ENCODE results near the gene CAPRIN2. TPM values are rescaled to one million over a fixed set of nuclear protein-coding genes. Genes with fewer than 3 reads are reported as not detected.
A peak's percentile ranks its signal among the peaks of the same experiment; 100 is the strongest.

Gene CAPRIN2
- polyA plus RNA-seq, 3 donors, result 1.4 to 10.3 (median 2.0) TPM

DNA sequence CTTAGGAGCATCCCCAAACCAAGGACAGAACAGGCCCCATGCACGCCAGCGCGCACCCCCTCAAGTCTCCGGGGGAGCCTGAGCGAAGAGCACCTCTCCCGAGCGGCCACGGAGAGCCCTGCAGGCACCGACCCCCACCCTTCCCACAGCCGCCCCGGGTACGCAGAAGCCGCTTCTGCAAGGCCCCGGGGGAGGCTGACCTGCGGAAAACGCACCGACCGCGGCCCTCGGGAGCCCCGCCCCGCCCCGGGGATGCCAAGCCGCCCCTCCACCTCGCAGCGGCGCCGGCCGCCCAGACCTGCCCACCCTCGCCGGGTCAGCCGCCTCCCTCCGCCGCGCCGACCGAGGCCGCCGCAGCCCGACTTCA, 385 bp downstream of the CAPRIN2 start:
- H3K4me1 ChIP-seq (ENCODE audit: control insufficient read depth in 1 of 2, insufficient read depth in 2 of 2, low read length in 2 of 2), result peaks cover 13 to 15% of the 10 kb centered on the region in 2 donors
- H3K27ac ChIP-seq (ENCODE audit: low read depth in 1 of 2, low read length in 2 of 2), result peak overlapping the region in 1 of 2 donors; percentile 22
- peak overlapping the region; percentile 94 for H2AFZ ChIP-seq (ENCODE audit: insufficient read depth, low read depth, low read length, poor library complexity, severe bottlenecking)
- intact Hi-C loops (cut with micrococcal nuclease), result loop anchor here in 1 of 2 donors (10.0 kb wide), 1 partner anchor 60 kb away; the partner anchor contains the start of gene IPO8
- H4K20me1 ChIP-seq (ENCODE audit: insufficient read depth, low read length), result no peaks in the 10 kb centered on the region
- DNase-seq, result peak in 2 of 3 donors; percentile 4 to 8
- peaks cover 16% of the 10 kb centered on the region for H3K4me1 Mint-ChIP-seq
- peak overlapping the region; percentile 90 for H3K4me2 ChIP-seq (replicated peaks; ENCODE audit: extremely low read depth, low read length, poor library complexity, severe bottlenecking)
- no peaks in the 10 kb centered on the region for H3K9me3 Mint-ChIP-seq
- H3K79me2 ChIP-seq (ENCODE audit: insufficient read depth, low read length), result no peaks in the 10 kb centered on the region
- TF ChIP-seq, protein P1, sequence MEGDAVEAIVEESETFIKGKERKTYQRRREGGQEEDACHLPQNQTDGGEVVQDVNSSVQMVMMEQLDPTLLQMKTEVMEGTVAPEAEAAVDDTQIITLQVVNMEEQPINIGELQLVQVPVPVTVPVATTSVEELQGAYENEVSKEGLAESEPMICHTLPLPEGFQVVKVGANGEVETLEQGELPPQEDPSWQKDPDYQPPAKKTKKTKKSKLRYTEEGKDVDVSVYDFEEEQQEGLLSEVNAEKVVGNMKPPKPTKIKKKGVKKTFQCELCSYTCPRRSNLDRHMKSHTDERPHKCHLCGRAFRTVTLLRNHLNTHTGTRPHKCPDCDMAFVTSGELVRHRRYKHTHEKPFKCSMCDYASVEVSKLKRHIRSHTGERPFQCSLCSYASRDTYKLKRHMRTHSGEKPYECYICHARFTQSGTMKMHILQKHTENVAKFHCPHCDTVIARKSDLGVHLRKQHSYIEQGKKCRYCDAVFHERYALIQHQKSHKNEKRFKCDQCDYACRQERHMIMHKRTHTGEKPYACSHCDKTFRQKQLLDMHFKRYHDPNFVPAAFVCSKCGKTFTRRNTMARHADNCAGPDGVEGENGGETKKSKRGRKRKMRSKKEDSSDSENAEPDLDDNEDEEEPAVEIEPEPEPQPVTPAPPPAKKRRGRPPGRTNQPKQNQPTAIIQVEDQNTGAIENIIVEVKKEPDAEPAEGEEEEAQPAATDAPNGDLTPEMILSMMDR (IDR thresholded peaks at IDR 0.05), result no peak
- under 1% methylated on average over 40 of the region's 40 CpGs for WGBS (ENCODE audit: insufficient coverage)
- peak overlapping the region; percentile 71 to 85 (median 78) for H3K4me3 ChIP-seq (replicated peaks in 1 of 3; ENCODE audit: low read depth in 2 of 3, low read length in 3 of 3)
- peak overlapping the region; percentile 67 for H3K9ac ChIP-seq (ENCODE audit: insufficient read depth, low read length, poor library complexity, severe bottlenecking)
- no peaks in the 10 kb centered on the region for H3K36me3 ChIP-seq (replicated peaks in 1 of 2; ENCODE audit: control insufficient read depth in 1 of 2, insufficient read depth in 2 of 2, low read length in 2 of 2)
- H3K36me3 Mint-ChIP-seq, result peaks cover 4 to 5% of the 10 kb centered on the region in 2 donors
- peaks cover 9 to 16% (median 15%) of the 10 kb centered on the region in 3 donors for H3K27me3 Mint-ChIP-seq (ENCODE audit: low read depth in 3 of 3)
- H3K27ac Mint-ChIP-seq, result peak overlapping the region; percentile 43 to 90 (median 80)
- H3K9me3 ChIP-seq (replicated peaks in 1 of 2; ENCODE audit: control insufficient read depth in 1 of 2, insufficient read depth in 1 of 2, low read length in 2 of 2), result no peaks in the 10 kb centered on the region
- H3K27me3 ChIP-seq (ENCODE audit: control insufficient read depth in 2 of 2, insufficient read depth in 2 of 2, low read length in 2 of 2), result peaks cover 0 to 2% of the 10 kb centered on the region in 2 donors
- H3K4me3 Mint-ChIP-seq, result peak overlapping the region; percentile 90 to 98

DNA sequence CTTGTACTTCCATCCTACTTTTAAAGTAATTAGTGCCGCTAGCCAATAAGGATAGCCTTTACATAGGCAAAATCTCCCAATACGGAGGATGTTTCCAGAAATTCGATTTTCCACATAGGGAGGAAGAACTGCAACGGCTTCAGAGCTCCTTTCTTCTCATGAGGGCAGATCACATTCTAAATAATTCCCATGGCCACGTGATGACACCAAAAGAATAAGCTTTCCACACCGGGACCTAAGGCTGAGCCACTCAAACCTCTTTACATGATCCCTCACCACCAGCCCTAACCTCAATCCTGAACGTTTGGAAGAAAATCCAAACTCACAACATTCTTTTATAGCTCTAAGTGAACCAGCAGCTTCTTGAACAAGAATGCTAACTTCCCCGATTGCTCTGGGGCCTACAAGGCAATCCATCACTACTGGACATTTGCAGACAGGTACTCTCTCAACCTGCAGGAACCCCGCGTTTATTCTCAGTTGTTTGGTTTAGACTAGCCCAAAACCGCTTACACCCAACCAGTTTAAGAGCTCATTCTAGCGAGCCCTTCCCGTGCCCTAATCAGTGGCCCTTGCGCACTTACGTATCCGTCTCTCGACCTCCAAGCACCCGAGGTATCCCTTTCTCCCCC, 884 bp downstream of the CAPRIN2 start:
- intact Hi-C loops (cut with micrococcal nuclease), result loop anchor here in 1 of 2 donors (10.0 kb wide), 1 partner anchor 59 kb away; the partner anchor contains the start of gene IPO8
- Histone ChIP-seq H3K27me3 (ENCODE audit: control insufficient read depth in 2 of 2, insufficient read depth in 2 of 2, low read length in 2 of 2) (peaks cover 0 to 2% of the 10 kb centered on the region in 2 donors), H3K27ac (ENCODE audit: low read depth in 1 of 2, low read length in 2 of 2) (peak overlapping the region in 1 of 2 donors; percentile 22), H3K9ac (ENCODE audit: insufficient read depth, low read length, poor library complexity, severe bottlenecking) (peak overlapping the region; percentile 67), H3K36me3 (replicated peaks in 1 of 2; ENCODE audit: control insufficient read depth in 1 of 2, insufficient read depth in 2 of 2, low read length in 2 of 2) (no peaks in the 10 kb centered on the region), H3K4me3 (replicated peaks in 1 of 3; ENCODE audit: low read depth in 2 of 3, low read length in 3 of 3) (peak overlapping the region; percentile 71 to 85 (median 78)), H4K20me1 (ENCODE audit: insufficient read depth, low read length) (no peaks in the 10 kb centered on the region), H2AFZ (ENCODE audit: insufficient read depth, low read depth, low read length, poor library complexity, severe bottlenecking) (peak overlapping the region; percentile 94), H3K4me2 (replicated peaks; ENCODE audit: extremely low read depth, low read length, poor library complexity, severe bottlenecking) (peak overlapping the region; percentile 90), H3K79me2 (ENCODE audit: insufficient read depth, low read length) (no peaks in the 10 kb centered on the region), H3K9me3 (replicated peaks in 1 of 2; ENCODE audit: control insufficient read depth in 1 of 2, insufficient read depth in 1 of 2, low read length in 2 of 2) (no peaks in the 10 kb centered on the region), H3K4me1 (ENCODE audit: control insufficient read depth in 1 of 2, insufficient read depth in 2 of 2, low read length in 2 of 2) (peaks cover 13 to 15% of the 10 kb centered on the region in 2 donors)
- H3K4me1 Mint-ChIP-seq, result peaks cover 16% of the 10 kb centered on the region
- DNase-seq, result no peak
- peak overlapping the region; percentile 43 to 90 (median 80) for H3K27ac Mint-ChIP-seq
- peaks cover 4 to 5% of the 10 kb centered on the region in 2 donors for H3K36me3 Mint-ChIP-seq
- 3% methylated on average over 15 of the region's 18 CpGs for WGBS (ENCODE audit: insufficient coverage)
- peak overlapping the region; percentile 90 to 98 for H3K4me3 Mint-ChIP-seq
- no peaks in the 10 kb centered on the region for H3K9me3 Mint-ChIP-seq
- TF ChIP-seq, protein P1 (IDR thresholded peaks at IDR 0.05), result no peak
- H3K27me3 Mint-ChIP-seq (ENCODE audit: low read depth in 3 of 3), result peaks cover 9 to 16% (median 15%) of the 10 kb centered on the region in 3 donors

All from CD14-positive monocyte (primary cell).